Right ventricle myocardium inferior (tissue), 1 donor: ENCODE measurements around the gene FXYD3. TPM values are rescaled to one million over a fixed set of nuclear protein-coding genes. Genes with fewer than 3 reads are reported as not detected.
"Not testable (repeated sequence)": the region's sequence is repeated elsewhere in the genome, so short reads cannot be mapped to it uniquely, and the experiment has no call there.

Experiments
- ATAC-seq: fragments of 200-7000 bp; cut with Tn5 transposase; one replicate; pipeline ENCODE4 v1.9.1; 2020; ENCODE audit warnings: mild to moderate bottlenecking, moderate library complexity
- DNase-seq: peaks from one replicate; pipeline ENCODE4 v3.0.0; 2021; ENCODE audit errors: missing footprints
- intact Hi-C: fragments of 100-400 bp; cut with DNase I; formaldehyde crosslinking; loops from one replicate; pipeline ENCODE4 v1.11.0; 2022
- total RNA-seq: library from RNA; stranded (reverse); fragmentation: NEBNext Ultra II Directional; extraction: Animal tissue kit (Norgen Biotek cat#: 25700); gene quantifications from one replicate; pipeline ENCODE4 v1.2.1, GENCODE V29; 2021
- donor health status: DM: no; HTN: yes; CAD: no; lungs with severe emphysema.

Gene FXYD3
- total RNA-seq, 1 donor from 2014 or later, result 2.3 TPM

DNA sequence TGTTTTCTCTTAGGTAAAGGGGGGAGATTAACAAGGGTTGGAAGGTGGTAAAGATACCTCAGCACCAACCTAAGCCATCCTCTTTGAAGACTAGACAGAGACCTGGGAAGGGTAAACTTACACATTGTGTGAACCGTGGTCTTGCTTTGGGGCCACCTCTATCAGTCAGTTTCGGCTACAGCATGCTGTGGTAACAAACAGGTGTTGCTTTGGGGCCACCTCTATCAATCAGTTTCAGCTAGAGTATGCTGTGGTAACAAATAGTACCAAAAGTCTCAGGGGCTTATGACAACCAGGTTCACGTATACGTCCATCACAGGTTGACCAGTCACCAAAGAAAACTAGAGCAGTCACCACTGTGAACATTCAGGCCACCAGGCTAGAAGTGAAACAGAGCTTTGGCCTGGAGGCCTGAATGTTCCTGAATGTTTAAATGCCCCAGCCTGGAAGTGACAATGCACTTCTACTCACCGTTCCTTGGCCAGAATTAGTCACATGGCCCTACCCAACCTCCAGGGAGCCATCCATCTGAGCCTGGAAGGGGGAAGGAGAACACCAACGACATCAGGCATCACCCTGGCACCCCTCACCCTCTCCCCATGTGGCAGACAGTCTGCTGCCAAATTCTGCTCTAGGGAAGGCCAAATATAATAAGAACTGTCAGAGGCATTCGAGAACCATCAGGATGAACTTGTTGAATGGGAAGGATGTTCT lies 31.3 kb downstream of the FXYD3 start:
- no peak for ATAC-seq
- DNase-seq, result no peak
- intact Hi-C loops, result no loop called here

- intact Hi-C loops, result no loop called here
- DNase-seq, result no peak
- ATAC-seq, result no peak
These were observed 33.8 kb downstream of the FXYD3 start for GRCh38 chr19:35149463-35149862.

GRCh38 chr19:35150445-35150844 lies 34.8 kb downstream of the FXYD3 start:
- ATAC-seq (no peak), DNase-seq (no peak)
- intact Hi-C loops, result no loop called here

GRCh38 chr19:35151273-35152065 lies 35.8 kb downstream of the FXYD3 start:
- no peak for DNase-seq
- no peak for ATAC-seq
- intact Hi-C loops, result no loop called here

DNA sequence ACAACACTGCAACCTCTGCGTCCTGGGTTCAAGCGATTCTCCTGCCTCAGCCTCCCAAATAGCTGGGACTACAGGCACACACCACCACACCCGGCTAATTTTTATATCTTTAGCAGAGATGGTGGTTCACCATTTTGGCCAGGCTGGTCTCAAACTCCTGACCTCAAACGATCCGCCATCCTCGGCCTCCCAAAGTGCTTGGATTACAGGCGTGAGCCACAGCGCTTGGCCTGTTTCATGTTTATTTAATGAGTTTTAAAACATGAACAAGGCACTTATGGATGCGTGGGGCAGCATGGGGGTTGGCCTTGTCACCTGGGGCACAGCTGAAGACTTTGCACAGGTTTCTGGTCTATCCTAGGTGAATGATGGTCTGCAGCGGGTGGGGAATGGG lies 37.5 kb downstream of the FXYD3 start:
- intact Hi-C loops, ATAC-seq, DNase-seq: not testable (repeated sequence)

- intact Hi-C loops, result no loop called here
- DNase-seq (peak; percentile 74), ATAC-seq (peak; percentile 18)
These were observed 38.3 kb downstream of the FXYD3 start for GRCh38 chr19:35153701-35154524.

DNA sequence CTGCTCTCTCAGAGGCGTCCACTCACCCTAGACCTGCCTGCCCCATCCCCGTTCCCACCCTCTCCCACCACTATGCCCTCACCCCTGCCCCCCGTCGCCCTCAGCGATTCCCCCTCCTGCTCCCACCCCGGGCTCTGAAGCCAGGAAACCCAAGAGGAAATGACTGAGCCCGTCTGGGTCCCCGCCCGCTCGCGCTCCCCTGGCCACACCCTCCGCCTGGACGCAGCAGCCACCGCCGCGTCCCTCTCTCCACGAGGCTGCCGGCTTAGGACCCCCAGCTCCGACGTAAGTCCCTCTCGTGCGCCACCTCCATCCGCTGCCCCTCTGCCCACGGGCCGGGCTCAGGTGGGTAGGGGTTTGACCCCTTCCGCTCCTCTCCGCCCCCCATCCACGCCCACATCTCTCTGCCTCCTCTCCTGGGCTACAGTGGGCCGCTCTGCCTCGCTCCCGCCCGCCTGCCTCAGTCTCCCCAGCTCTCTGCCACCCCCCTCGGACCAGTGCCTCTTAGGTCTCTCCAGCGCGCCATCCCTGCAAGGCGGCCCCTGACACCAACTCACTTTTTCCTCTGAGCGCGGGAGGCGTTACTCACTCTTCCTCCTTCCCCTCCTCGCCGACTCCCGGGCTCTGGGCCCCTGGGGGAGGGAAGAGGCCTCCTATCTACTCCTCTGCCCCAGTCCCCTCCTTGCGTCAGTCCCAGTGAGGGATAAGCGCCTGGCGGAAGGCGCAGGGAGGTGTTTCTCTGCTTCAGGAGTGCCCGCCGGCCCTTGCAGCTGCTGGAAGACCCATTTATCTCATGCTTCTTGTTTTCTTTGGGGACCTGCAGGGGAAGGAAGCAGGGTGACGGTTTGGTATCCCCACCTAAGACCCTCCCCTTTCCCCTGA lies 39.1 kb downstream of the FXYD3 start, which contains the start of gene FXYD5:
TSS of gene FXYD5 (plus strand) at position 211 of the 882 bp plus-strand sequence. CDS start 816 bp downstream, outside the sequence.
- ATAC-seq, result peak; percentile 80
- peak; percentile 80 for DNase-seq
- intact Hi-C loops, result no loop called here

- ATAC-seq, result no peak
- intact Hi-C loops, result no loop called here
- no peak for DNase-seq
These were observed 39.8 kb downstream of the FXYD3 start for GRCh38 chr19:35155441-35155840.

GRCh38 chr19:35155981-35156672 lies 40.5 kb downstream of the FXYD3 start:
- ATAC-seq (no peak), DNase-seq (no peak)
- intact Hi-C loops, result no loop called here

- ATAC-seq, result no peak
- intact Hi-C loops, result no loop called here
- DNase-seq, result no peak
These were observed 41.0 kb downstream of the FXYD3 start for GRCh38 chr19:35156673-35157014.

DNA sequence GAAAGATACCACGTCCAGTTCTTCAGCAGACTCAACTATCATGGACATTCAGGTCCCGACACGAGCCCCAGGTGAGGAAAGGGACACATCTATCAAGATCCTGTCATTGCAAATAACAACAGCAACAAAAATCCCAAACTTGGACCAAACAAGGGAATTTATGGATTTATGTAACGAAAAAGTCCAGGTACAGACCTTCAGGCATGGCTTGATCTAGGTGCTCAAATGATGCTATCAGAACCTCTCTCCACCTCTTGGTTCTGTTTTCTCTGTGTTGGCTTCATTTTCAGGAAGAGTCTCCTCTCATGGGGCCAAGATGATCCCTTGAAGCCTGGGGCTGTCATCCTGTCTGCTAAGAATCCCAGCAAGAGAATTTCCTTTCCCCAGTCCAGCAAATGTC lies 41.8 kb downstream of the FXYD3 start:
- intact Hi-C loops, result no loop called here
- DNase-seq (no peak), ATAC-seq (no peak)

- intact Hi-C loops, result no loop called here
- ATAC-seq, result no peak
- DNase-seq, result no peak
These were observed 44.0 kb downstream of the FXYD3 start for GRCh38 chr19:35159606-35160005.

DNA sequence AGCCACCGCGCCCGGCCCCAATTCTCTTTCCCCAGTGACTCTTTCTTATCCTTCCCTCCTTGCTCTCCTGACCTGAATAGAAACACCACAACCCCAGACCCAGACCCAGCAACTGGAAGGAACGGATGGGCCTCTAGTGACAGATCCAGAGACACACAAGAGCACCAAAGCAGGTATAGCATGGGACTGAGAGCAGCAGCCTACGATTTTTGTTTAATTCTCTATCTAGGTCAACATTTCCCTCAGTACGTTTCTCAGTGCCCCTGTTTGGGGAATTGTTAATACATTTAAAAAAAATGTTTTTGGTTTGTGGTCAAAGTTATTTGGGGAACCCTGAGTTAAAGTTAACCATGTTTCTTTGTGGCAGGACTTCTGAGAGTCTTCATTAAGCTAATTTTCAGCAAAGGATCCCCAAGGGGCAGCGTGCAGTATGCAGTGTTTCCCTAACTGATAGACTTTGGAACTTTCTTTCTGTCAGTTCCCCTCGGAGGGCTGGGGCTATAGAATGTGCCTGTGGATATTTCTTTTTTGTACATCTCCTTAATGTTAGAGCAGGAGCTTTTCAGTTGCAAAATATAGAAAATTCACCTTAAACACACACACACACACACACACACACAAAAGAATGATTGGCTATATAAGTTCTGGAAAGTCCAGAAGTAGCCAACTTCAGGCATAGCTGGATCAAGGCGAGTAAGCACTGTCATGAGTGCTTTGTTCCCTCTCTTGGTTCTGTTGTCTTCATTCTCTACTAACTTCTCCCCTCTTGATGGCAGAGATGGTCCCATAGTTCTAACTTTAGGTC lies 45.2 kb downstream of the FXYD3 start:
- no peak for DNase-seq
- intact Hi-C loops, result no loop called here
- no peak for ATAC-seq

DNA sequence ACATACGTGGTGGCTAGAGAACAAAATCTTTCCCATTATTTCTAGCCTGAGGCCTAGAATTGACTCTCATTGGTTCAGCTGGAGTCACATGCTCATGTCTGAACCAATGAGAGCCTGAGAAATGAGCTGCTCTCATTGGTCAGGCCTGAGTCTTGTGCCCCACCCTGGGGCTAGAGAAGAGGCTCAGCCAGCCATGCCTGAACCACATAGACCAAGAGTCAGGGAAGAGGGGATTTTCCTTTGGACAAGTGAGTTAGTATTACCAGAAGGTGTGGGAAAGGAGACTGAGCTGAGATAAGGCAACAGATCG lies 45.8 kb downstream of the FXYD3 start:
- DNase-seq (no peak), ATAC-seq (no peak)
- intact Hi-C loops, result no loop called here

GRCh38 chr19:35162471-35163326 lies 47.1 kb downstream of the FXYD3 start:
- intact Hi-C loops, result no loop called here
- DNase-seq (no peak), ATAC-seq (no peak)

DNA sequence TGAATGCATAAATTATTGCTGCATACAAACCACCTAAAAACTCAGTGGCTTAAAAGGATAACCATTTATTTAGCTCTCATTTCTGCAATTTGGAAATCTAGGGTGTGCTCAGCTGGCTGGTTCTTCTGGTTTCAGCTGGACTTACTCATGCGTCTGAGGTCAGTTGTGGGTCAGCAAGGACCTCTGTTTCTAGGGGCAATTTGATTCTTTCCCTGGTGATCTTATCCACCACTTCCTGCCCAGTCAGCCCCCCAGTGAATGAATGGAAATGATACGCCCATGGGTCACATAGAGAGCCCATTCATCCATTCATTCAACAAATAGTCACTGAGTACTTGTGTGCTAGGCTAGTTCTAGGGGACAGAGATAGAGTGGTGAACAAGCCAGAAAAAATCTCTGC lies 48.8 kb downstream of the FXYD3 start:
- no peak for ATAC-seq
- DNase-seq, result no peak
- intact Hi-C loops, result no loop called here
